GM19239 (cell line): Measurements from ENCODE around the gene MRPL21.
A peak's percentile ranks its signal among the peaks of the same experiment; 100 is the strongest.
"Not testable (repeated sequence)": the region's sequence is repeated elsewhere in the genome, so short reads cannot be mapped to it uniquely, and the experiment has no call there.

Experiments used
- DNase-seq: peaks from one replicate; pipeline ENCODE4 v3.0.0; 2011; ENCODE audit warnings: low spot score; ENCODE audit not compliant: insufficient read length
- FAIRE-seq: peaks from 2 replicates; lab custom pipeline; 2011; peaks lifted over from hg19 to GRCh38; lab: Jason Lieb, UNC

MRPL21 gene

DNA sequence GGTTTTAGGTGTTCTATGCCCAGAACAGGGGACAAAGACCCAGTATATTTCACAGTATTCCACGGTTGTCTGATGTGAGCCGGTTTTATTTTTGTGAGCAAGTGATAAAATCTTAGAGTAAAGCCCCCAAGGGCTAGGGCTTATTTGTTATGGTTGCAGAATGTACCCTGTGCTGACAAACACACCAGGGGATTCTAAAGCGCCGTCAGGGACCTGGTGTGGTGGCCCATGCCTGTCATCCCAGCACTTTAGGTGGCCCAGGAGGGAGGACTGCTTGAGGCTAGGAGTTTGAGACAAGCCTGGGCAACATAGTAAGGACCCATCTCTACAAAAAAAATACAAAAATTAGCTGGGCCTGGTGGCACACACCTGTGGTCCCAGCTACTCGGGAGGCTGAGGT is 22.8 kb downstream of the MRPL21 start:
- FAIRE-seq = no peak
- no peak for DNase-seq

DNA sequence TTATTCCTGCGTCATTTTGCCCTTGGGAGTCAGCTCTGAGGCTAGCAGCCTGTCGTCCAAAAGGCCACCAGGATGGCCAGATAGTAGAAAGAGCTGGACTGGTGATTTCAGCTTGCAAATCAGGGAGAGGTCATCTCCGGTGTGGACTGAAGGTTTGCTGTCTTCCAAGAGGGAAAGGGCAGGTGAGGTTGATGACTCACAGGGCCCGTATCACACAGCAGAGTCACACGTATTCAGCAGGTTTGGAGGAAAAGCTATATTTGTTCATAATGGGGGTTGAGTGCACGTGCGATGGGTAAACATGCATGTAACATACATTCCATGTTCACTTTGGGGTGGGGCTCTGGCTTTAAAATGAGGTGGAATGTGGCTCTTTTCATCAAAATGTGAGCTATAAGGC is 25.6 kb downstream of the MRPL21 start:
- no peak for DNase-seq
- FAIRE-seq = no peak

- FAIRE-seq (no peak), DNase-seq (no peak)
These were observed 31.2 kb downstream of the MRPL21 start for GRCh38 chr11:68872216-68873003.

- FAIRE-seq (no peak), DNase-seq (no peak)
These were observed 33.2 kb downstream of the MRPL21 start for GRCh38 chr11:68870470-68870869.

DNA sequence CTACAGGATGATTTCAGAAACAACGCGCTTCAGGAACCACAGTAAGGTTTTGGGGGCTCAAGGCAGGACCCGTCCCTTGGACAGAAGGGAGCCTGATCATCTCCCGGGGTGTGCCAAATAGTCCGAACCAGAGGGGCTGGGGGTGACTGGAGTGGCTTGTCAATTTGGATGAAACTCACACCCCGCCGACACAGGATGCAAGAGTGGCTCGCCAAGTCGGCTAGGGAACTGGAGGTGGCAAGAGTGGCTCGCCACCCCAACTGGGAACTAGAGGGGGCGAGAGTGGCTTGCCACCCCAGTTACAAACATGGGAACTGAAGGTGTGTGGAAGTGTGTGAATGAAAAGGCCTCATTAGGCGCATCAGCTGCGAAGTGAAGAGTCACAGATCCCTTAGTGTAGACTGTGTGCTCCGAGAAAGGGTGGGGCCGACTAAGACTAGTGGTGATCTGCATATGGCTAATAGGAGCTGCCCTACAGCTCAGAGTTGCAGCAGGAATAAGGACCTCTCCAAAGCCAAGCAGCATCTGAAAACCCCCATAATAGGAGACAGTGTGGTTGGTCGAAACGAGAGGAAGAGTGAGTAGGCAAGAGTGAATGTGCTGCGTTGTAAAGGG is 35.3 kb downstream of the MRPL21 start:
- no peak for FAIRE-seq
- DNase-seq = no peak

DNA sequence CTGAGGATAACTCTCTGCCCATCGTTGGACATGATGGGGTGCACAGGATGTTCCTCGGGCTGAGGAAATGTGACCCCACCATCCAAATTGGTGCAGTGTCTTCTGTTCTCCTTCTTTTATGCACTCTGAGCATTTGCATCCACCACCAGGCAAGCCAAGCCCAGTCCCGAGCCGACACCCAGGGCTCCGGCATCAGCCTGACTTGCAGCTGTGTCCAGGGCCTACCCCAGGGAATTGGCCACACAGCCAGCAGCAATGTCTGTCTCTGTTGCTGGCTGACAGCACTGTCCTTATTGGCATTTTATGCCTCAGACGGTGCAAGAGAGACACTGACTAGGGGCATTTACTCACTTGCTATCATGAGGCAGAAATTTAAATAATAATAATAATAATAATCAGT is 36.6 kb downstream of the MRPL21 start:
- FAIRE-seq = no peak
- no peak for DNase-seq

GRCh38 chr11:68865241-68865640 is 38.4 kb downstream of the MRPL21 start:
- no peak for FAIRE-seq
- DNase-seq = no peak

- no peak for FAIRE-seq
These were observed 39.9 kb downstream of the MRPL21 start for GRCh38 chr11:68863553-68864265.

GRCh38 chr11:68862421-68862820 is 41.2 kb downstream of the MRPL21 start:
- DNase-seq = no peak
- no peak for FAIRE-seq

More at GRCh38 chr11:68863553-68864265, 39.9 kb downstream of the MRPL21 start:
- no peak for DNase-seq

DNA sequence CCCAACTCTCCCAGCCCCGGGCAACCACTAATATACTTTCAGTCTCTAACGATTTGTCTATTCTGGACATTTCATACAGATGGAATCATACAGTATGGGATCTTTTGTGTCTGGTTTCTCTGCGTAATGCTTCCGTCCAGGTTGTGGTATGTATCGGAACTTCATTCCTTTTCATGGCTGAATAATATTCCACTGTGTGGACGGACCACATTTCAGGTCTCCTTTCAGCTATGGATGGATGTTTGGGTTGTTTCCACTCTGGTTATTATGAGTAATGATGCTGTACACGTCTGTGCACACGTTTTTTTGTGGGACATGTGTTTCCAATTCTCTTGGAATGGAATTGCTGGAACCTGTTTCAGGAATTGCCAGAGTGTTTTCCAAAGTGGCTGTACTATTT is 44.5 kb downstream of the MRPL21 start:
- DNase-seq = no peak
- FAIRE-seq = no peak

DNA sequence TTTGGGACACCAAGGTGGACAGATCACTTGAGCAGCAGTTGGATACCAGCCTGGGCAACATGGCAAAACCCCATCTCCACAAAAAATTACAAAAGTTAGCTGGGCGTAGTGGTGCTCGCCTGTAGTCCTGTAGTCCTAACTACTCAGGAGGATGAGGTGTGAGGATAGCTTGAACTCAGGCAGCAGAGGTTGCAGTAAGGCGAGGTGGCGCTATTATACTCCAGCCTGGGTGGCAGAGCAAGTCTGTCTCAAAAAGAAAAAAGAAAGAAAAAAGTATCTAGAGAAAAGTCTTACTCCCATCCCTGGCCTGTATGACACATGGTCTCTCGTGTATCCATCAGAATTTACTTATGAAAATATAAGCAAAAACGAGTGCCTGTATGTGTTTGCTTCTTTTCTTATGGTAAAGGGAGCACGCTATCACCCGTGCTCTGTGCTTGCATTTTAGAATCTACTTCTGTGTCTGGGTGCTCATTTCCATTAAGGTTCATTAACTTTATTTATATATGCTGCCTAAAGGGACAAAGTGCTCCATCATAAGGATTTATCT is 46.5 kb downstream of the MRPL21 start:
- no peak for DNase-seq
- FAIRE-seq = no peak

DNA sequence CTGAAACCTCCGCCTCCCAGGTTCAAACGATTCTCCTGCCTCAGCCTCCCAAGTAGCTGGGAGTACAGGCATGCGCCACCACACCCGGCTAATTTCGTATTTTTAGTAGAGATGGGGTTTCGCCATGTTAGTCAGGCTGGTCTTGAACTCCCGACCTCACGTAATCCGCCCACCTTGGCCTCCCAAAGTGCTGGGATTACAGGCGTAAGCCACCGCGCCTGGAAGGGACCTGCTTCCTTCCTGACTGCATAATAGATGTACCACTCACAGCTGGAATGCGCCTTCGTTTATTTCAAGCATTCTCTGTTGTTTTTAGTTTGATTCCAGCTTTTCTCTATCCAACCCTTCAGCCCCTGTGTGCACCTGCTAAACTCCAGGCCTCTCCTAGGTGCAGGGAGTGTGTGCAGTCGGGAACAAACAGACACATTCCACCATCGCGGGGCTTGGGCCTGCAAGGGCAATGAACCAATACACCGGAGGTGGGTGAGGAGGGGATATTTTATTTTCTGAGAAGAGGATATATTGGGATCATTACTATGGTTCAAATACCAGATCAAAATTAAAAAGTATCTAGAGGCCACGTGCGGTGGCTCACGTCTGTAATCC is 47.1 kb downstream of the MRPL21 start:
- not testable (repeated sequence) for FAIRE-seq, DNase-seq

GRCh38 chr11:68855205-68855981 is 48.2 kb downstream of the MRPL21 start:
- peak; percentile 56 for FAIRE-seq
- peak; percentile 51 for DNase-seq

DNA sequence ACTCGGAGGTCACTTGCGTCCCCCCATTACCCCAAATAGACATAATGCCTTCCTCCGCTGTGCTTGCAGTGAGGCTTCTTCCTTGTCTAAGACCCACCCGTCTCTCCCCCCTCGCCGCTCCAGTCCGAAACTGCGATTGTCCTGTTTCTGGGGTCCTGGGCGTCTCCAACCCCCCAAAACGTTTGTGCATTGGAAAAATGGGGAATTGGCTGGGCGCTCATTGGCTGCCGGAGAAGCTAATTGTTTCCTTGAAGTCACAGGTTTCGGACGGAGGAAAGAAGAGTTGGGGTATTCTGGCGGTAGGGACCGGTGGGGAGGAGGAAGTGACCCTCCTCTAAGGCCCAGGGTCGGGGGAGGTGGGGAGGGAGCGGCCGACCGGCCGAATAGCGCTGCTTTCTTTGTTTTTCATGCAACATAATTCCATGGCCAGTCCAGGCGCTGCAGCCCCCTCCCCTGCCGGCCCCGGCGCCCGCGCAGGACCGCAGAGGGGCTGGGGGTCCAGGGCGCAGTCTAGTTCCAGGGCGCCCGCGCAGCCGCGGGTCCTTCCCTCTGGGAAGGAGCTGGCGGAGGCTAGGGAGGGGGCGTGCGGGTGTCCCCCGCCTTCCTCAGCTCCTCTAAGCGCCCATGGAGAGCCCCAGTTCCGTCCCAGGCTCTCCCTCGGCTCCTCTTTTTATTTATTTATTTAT is 49.2 kb downstream of the MRPL21 start:
- FAIRE-seq = no peak
- no peak for DNase-seq

DNA sequence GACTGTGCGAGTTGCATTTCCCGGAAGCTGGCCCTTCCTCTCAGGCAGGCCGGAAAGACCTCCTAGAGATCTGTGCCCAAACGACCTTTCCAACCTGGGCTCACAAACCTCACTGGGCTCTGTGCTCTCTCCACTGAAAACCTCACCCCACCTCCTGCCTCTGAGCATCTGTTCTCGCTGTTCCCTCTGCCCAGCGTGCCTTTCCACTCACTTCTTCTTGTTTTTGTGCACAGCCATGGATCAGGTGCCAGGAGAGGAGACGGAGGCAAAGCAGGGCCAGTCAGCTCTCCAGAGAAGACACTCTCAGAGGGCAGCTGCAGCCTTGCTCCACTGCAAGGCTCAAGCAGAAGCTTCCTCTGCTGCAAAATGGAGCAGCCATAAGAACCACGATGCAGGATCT is 51.0 kb downstream of the MRPL21 start:
- DNase-seq = no peak
- FAIRE-seq = no peak

- DNase-seq (no peak), FAIRE-seq (no peak)
These were observed 55.2 kb downstream of the MRPL21 start for GRCh38 chr11:68848429-68848828.

DNA sequence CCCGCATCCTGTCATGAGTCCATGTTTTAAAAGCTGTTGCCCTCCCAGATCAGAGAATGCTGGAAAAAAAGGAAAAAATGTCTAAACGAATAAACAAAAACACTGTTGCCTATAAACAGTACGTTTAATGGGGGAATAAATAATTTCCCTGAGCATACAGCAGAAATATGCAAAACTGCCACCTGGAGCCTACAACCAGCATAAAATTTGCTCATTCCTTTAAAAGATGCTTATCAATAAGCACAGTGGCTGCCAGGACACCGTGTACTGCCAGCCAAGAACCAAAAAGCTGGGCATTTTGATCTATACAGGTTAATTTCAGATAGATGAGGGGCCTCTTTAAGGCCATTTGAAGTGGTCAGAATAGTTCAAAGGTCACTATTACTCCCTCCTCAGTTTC is 56.2 kb downstream of the MRPL21 start:
- DNase-seq (no peak), FAIRE-seq (no peak)

DNA sequence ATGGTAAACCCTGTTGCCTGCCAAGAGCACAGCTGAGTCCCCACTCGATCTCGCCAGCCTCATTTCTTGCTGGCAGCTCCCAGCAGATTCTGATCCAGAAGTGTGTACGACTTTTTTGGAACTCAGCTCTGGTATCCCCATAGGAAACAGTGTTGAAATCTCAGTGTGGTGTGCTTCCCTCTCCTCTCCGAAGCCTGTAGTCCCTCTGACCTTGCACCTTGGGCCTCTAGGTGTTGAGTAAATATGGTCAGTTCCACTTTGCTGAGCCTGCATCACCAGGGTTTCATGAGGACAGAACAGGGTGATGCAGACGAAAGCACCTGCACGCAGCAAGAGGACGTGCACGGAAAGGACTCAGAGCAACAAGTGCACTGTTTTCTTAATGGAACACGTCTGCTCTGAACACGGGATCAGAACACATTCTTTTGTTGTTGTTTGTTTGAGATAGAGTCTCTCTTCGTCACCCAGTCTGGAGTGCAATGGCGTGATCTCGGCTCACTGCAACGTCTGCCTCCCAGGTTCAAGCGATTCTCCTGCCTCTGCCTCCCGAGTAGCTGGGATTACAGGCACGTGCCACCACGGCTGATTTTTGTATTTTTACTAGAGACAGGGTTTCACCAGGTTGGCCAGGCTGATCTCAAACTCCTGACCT is 58.2 kb downstream of the MRPL21 start:
- FAIRE-seq (no peak), DNase-seq (no peak)

DNA sequence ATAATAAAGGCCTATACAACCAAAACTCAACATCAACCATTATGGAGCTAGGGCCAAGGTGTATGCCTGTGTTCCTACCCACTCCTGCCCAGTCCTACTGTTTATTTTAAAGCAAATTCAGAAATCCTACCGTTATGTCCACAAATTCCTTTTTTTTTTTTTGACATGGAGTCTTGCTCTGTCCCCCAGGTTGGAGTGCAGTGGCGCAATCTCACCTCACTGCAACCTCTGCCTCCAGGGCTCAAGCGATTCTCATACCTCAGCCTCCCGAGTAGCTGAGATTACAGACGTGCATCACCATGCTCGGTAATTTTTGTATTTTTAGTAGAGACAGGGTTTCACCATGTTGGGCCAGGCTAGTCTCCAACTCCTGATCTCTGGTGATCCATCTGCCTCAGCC is 58.8 kb downstream of the MRPL21 start:
- DNase-seq = no peak
- no peak for FAIRE-seq
